Transverse colon (tissue), 4 donors: ENCODE results near the gene NAPG. TPM values are rescaled to one million over a fixed set of nuclear protein-coding genes. Genes with fewer than 3 reads are reported as not detected.
"Not testable (repeated sequence)": the region's sequence is repeated elsewhere in the genome, so short reads cannot be mapped to it uniquely, and the experiment has no call there.

Experiments used
- DNase-seq: peaks from one replicate; pipeline ENCODE4 v3.0.0-alpha.2; 2019
- H3K27ac ChIP-seq, 4 donors: fragments of 200-600 bp; sonication (generic); 2 replicates each; pipeline ENCODE4 v1.5.1; 2016 to 2018; ENCODE audit warnings: inconsistent platforms in 4 of 4
- H3K27me3 ChIP-seq: fragments of 200-600 bp; sonication (generic); 2 replicates; pipeline ENCODE4 v1.5.1; 2017; ENCODE audit warnings: inconsistent platforms
- H3K36me3 ChIP-seq, 4 donors: fragments of 200-600 bp; sonication (generic); 2 replicates each; pipeline ENCODE4 v1.5.1; 2017 to 2019; ENCODE audit warnings: inconsistent platforms in 4 of 4
- H3K4me1 ChIP-seq, 4 donors: fragments of 200-600 bp; sonication (generic); 2 replicates each; pipeline ENCODE4 v1.5.1; 2017 to 2020; ENCODE audit warnings: inconsistent platforms in 4 of 4
- H3K4me3 ChIP-seq, 4 donors: fragments of 200-600 bp; sonication (generic); 1 replicate in 1 of 4; 2 replicates in 3 of 4; pipeline versions ENCODE4 v1.5.1 to v1.6.1; 2017 to 2019; ENCODE audit warnings: inconsistent platforms in 4 of 4
- H3K9me3 ChIP-seq, 2 donors: fragments of 200-600 bp; sonication (generic); 2 replicates each; pipeline ENCODE4 v1.5.1; 2017 to 2019; ENCODE audit warnings: inconsistent platforms in 2 of 2
- EP300 ChIP-seq: sonication (generic); formaldehyde crosslinking; IDR thresholded peaks from one replicate; pipeline ENCODE4 v1.6.1; 2017; ENCODE audit warnings: antibody characterized with exemption, low read depth
- POLR2A ChIP-seq: fragments of 450-650 bp; IDR thresholded peaks from one replicate; pipeline ENCODE4 v1.6.1; 2016; ENCODE audit warnings: antibody characterized with exemption, mild to moderate bottlenecking, moderate library complexity
- POLR2AphosphoS5 ChIP-seq, 3 donors: sonication (generic); formaldehyde crosslinking; IDR thresholded peaks; one replicate each; pipeline ENCODE4 v1.6.1; 2016; ENCODE audit warnings: antibody characterized with exemption in 3 of 3
- WGBS, 2 donors: methylation state at CpG; one replicate each; pipeline ENCODE4 v1.1.5; 2018; ENCODE audit warnings: low coverage in 1 of 2; 5-methylcytosine and 5-hydroxymethylcytosine counted together
- in situ Hi-C, 4 donors: fragments of 200-750 bp; cut with MboI; loops; one replicate each; pipeline versions ENCODE4 v1.15.0 to v1.15.1; 2017; ENCODE audit warnings: low sequenced_read_pairs in 3 of 4, low pct_ligation_motif_present in 1 of 4, low pct_unique_long_range_greater_than_20kb in 1 of 4
- intact Hi-C: fragments of 100-400 bp; cut with DNase I; formaldehyde crosslinking; loops from one replicate; pipeline ENCODE4 v1.15.1; 2023; ENCODE audit warnings: low total_unique reads
- total RNA-seq, 4 donors: library from RNA; depleted of rRNA; stranded (reverse); fragments of >200 nt; gene quantifications; one replicate each; pipeline ENCODE4 v1.1.0, GENCODE V29; 2016
- TF ChIP-seq, protein P1 (sequence below), 5 experiments: fragments of 200-600 bp in 3 of 5; fragments of 450-650 bp in 2 of 5; sonication (generic) in 3 of 5; IDR thresholded peaks; 1 replicate in 2 of 5; 2 replicates in 3 of 5; pipeline ENCODE4 v1.5.1; 2016 to 2017; ENCODE audit warnings: antibody characterized with exemption in 5 of 5, inconsistent platforms in 3 of 5, mild to moderate bottlenecking in 2 of 5, moderate library complexity in 1 of 5

The NAPG gene
- total RNA-seq, 4 donors from 2014 or later = 28.9 to 47.5 (median 41.1) TPM

DNA sequence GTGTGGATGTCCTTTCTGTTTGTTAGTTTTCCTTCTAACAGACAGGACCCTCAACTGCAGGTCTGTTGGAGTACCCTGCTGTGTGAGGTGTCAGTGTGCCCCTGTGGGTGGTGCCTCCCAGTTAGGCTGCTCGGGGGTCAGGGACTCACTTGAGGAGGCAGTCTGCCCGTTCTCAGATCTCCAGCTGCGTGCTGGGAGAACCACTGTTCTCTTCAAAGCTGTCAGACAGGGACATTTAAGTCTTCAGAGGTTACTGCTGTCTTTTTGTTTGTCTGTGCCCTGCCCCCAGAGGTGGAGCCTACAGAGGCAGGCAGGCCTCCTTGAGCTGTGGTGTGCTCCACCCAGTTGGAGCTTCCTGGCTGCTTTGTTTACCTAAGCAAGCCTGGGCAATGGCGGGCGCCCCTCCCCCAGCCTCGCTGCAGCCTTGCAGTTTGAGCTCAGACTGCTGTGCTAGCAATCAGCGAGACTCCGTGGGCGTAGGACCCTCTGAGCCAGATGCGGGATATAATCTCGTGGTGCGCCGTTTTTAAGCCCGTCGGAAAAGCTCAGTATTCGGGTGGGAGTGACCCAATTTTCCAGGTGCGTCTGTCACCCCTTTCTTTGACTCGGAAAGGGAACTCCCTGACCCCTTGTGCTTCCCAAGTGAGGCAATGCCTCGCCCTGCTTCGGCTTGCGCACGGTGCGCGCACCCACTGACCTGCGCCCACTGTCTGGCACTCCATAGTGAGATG is 52.2 kb downstream of the NAPG start:
- H3K4me3 ChIP-seq, intact Hi-C loops, H3K27ac ChIP-seq, DNase-seq, H3K36me3 ChIP-seq, in situ Hi-C loops, H3K4me1 ChIP-seq, H3K9me3 ChIP-seq, H3K27me3 ChIP-seq: not testable (repeated sequence)
- WGBS, 2 donors = 77% methylated on average over 25 of the region's 25 CpGs; no CpG with 5 or more reads in 1 of the 2 donors

DNA sequence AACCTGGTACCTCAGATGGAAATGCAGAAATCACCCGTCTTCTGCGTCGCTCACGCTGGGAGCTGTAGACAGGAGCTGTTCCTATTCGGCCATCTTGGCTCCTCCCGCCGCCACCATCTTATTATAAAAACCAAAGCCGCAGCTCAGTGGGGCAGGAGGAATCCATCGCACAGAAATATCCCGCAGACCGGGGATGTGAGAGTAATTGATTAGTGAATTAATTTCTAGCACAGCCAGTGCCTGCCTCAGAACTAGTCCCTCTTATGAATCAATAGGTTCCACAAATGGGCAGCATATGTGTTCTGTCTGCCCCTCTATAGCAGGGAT is 52.7 kb downstream of the NAPG start:
- H3K36me3 ChIP-seq, H3K9me3 ChIP-seq, in situ Hi-C loops, H3K4me1 ChIP-seq, DNase-seq, H3K27me3 ChIP-seq, intact Hi-C loops, H3K4me3 ChIP-seq, H3K27ac ChIP-seq: not testable (repeated sequence)
- WGBS, 2 donors = 93% methylated on average over 11 of the region's 11 CpGs; no CpG with 5 or more reads in 1 of the 2 donors

DNA sequence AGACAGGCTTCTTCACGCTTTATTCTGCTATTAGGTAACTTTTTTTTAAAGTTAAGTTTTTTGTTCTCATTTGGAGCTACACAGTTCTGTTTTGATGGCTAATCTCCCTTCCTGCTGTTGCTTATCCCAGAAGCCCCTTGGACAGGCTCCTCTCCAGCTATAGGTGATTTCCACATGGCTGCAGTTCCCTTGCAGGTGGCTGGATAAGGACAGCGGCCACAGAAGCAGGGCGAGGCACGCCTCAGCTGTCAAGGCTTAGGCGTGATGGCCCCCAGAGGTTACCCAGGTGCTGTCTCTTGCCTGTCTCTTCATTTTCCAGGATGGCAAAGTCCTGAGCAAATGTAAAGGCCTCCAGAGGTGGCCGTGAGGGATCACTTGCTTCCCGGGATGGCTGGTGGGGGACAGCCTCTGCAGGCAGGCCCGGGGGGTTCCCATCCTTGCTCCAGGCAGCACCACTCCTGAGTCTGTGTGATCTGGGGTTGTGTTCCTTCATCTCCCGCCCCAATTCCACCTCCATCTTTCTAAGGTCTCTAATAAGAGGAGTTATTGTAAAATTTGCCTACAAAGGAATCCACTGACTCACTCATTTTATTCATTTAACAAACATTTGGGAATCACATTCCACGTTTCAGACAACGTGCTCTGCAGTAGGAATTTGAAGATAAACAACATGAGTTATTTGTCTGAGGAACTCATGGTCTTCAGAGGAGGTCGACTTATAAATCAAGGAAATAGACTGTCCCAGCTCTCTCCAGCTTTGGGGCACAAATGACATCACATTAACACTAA is 53.4 kb downstream of the NAPG start:
- no peaks in the 10 kb centered on the region for H3K36me3 ChIP-seq
- H3K4me1 ChIP-seq = no peaks in the 10 kb centered on the region
- in situ Hi-C loops (no loop called here), intact Hi-C loops (no loop called here)
- H3K27me3 ChIP-seq = no peaks in the 10 kb centered on the region
- TF ChIP-seq, protein P1, sequence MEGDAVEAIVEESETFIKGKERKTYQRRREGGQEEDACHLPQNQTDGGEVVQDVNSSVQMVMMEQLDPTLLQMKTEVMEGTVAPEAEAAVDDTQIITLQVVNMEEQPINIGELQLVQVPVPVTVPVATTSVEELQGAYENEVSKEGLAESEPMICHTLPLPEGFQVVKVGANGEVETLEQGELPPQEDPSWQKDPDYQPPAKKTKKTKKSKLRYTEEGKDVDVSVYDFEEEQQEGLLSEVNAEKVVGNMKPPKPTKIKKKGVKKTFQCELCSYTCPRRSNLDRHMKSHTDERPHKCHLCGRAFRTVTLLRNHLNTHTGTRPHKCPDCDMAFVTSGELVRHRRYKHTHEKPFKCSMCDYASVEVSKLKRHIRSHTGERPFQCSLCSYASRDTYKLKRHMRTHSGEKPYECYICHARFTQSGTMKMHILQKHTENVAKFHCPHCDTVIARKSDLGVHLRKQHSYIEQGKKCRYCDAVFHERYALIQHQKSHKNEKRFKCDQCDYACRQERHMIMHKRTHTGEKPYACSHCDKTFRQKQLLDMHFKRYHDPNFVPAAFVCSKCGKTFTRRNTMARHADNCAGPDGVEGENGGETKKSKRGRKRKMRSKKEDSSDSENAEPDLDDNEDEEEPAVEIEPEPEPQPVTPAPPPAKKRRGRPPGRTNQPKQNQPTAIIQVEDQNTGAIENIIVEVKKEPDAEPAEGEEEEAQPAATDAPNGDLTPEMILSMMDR (IDR thresholded peaks at IDR 0.05) = no peak
- TF ChIP-seq EP300 (no peak), POLR2AphosphoS5 (IDR thresholded peaks at IDR 0.05) (no peak), POLR2A (no peak)
- H3K9me3 ChIP-seq = no peaks in the 10 kb centered on the region
- WGBS, 2 donors = 77 to 79% methylated on average over 6 to 12 of the region's 12 CpGs
- H3K4me3 ChIP-seq = no peak overlapping the region
- H3K27ac ChIP-seq = no peak overlapping the region
- no peak for DNase-seq

DNA sequence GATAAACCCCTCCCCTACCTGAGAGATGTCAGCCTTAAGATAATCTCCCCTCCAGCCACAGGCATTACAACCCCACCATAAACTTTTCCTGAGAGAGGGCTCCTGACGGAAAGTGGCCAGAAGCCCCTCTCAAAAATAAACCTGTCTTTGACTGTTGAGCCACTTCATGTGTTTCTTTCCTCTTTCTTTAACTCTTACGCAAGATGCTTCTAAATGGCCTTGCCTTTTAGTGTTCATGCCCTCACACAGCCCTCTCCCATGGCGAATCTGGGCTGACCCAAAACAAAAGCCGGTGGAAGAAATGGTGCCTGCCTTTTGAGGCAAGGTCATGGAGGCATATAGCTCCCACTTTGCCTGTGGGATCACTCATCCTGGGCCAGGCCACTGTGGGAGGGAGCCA is 54.4 kb downstream of the NAPG start:
- H3K27me3 ChIP-seq = no peaks in the 10 kb centered on the region
- H3K27ac ChIP-seq = no peak overlapping the region
- in situ Hi-C loops = no loop called here
- intact Hi-C loops = no loop called here
- no peak overlapping the region for H3K4me3 ChIP-seq
- DNase-seq = no peak
- H3K36me3 ChIP-seq = no peaks in the 10 kb centered on the region
- H3K4me1 ChIP-seq = no peaks in the 10 kb centered on the region
- no peaks in the 10 kb centered on the region for H3K9me3 ChIP-seq
- TF ChIP-seq EP300 (no peak), POLR2A (no peak), POLR2AphosphoS5 (IDR thresholded peaks at IDR 0.05) (no peak)
- TF ChIP-seq, protein P1 (IDR thresholded peaks at IDR 0.05) = no peak
- WGBS, 2 donors = 88 to 96% methylated on average over 3 to 4 of the region's 4 CpGs

DNA sequence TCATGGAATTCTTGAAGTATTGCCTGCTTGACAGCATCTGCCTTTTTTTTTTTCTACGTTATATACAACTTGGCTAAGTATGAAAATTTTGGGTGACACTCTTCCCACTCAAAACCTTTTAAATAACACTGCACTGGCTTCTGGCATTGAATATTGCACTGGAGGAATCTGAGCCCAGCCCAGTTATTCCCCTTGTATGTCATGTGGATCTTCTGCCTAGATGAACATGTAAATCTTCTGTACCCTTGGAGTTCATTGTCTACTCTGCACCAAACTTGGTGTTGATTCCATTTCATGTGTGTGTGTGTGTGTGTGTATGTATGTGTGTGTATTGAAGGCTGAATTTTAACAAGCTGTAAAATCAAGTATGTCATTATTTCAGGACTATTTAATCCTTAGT is 59.4 kb downstream of the NAPG start:
- no peaks in the 10 kb centered on the region for H3K9me3 ChIP-seq
- DNase-seq = no peak
- H3K4me1 ChIP-seq = no peaks in the 10 kb centered on the region
- TF ChIP-seq, protein P1 (IDR thresholded peaks at IDR 0.05) = no peak
- TF ChIP-seq POLR2AphosphoS5 (IDR thresholded peaks at IDR 0.05) = no peak
- H3K27me3 ChIP-seq = no peaks in the 10 kb centered on the region
- no peak overlapping the region for H3K4me3 ChIP-seq
- no peaks in the 10 kb centered on the region for H3K36me3 ChIP-seq
- H3K27ac ChIP-seq = no peak overlapping the region
- intact Hi-C loops (no loop called here), in situ Hi-C loops (no loop called here)
- WGBS, 2 donors = 57 to 64% methylated on average over 1 of the region's 1 CpG
